OCI-LY7 (cell line): Measurements from ENCODE around the gene NEUROD2.

ENCODE experiments used
- EZH2phosphoT487 ChIP-seq: fragments of 200-600 bp; sonication (generic); IDR thresholded peaks from 2 replicates; pipeline ENCODE4 v1.6.1; 2018; ENCODE audit warnings: low read depth, borderline replicate concordance, mild to moderate bottlenecking, mixed run types, antibody characterized with exemption, low read length, moderate library complexity, mixed read lengths
- TF ChIP-seq, protein P1 (sequence below): fragments of 200-600 bp; sonication (generic); conservative IDR thresholded peaks from 2 replicates; pipeline ENCODE4 v1.5.1; 2014; ENCODE audit warnings: mild to moderate bottlenecking, antibody characterized with exemption, low read length, moderate library complexity, mixed read lengths

DNA sequence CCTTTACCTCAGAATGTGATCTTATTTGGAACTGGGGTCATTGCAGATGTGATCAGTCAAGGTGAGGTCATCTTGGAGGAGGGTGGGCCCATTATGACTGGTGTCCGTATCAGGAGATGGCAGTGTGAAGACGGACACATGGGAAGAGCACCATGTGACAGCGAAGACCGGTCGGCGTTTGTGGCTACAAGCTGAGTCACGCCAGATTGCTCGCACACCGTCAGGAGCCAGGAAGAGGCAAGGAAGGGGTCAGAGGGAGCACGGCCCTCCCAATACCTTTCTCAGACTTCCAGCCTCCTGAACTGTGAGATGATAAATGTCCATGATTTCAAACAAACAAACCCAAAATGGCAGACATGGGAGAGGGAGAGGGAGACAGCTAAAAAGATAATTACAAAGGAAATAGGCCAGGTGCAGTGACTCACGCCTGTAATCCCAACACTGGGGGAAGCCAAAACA lies 42.4 kb upstream of the NEUROD2 start:
- TF ChIP-seq, protein P1, sequence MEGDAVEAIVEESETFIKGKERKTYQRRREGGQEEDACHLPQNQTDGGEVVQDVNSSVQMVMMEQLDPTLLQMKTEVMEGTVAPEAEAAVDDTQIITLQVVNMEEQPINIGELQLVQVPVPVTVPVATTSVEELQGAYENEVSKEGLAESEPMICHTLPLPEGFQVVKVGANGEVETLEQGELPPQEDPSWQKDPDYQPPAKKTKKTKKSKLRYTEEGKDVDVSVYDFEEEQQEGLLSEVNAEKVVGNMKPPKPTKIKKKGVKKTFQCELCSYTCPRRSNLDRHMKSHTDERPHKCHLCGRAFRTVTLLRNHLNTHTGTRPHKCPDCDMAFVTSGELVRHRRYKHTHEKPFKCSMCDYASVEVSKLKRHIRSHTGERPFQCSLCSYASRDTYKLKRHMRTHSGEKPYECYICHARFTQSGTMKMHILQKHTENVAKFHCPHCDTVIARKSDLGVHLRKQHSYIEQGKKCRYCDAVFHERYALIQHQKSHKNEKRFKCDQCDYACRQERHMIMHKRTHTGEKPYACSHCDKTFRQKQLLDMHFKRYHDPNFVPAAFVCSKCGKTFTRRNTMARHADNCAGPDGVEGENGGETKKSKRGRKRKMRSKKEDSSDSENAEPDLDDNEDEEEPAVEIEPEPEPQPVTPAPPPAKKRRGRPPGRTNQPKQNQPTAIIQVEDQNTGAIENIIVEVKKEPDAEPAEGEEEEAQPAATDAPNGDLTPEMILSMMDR: no peak
- TF ChIP-seq EZH2phosphoT487: no peak
